NCI-H2029 (cell line): ENCODE measurements around the gene SHISA4.

ENCODE experiments used
- DNase-seq: peaks from one replicate; lab custom pipeline; 2025; lab: John Stamatoyannopoulos, UW

SHISA4 gene

DNA sequence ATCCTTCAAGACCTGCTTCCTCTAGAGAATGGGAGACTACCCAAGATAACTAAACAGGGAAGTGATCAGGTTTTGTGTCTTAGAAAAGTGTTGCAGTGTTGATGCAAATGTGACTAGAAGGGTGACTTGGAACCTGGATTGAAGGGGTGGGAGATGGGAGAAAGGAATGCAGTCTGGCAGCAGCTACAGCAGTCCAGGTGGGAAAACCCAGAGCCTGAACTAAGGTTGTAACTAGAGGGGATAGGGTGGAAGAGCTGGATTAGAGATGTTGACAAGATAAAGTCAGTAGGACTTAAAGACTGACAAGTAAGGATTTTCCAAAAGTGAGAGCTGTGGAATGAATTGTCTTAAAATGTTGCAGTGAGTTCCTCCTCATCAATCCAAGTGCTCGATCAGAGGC lies 7.1 kb upstream of the SHISA4 start:
- DNase-seq = no peak

DNA sequence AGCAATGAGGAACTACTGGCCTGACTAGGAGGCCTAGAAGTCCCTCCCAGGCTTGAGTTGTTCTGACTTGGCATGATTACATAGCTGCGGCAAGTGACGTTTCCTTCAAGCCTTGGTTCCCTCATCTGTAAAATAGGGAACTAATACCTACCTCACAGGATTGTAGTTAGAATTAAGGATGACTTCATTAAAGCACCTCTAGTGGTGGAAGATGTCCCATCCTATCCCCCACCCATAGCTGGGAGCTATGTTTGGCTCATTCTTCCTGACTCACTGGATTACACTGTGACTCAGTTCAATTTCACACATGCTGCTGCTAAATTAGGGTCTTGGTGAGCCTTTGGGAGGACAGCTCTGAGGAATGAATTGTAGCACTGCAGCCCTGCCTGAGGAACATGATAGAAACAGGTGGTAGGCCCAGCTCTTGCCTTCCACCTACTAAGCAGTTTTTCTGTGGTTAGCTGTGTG lies 6.0 kb upstream of the SHISA4 start:
- no peak for DNase-seq

DNA sequence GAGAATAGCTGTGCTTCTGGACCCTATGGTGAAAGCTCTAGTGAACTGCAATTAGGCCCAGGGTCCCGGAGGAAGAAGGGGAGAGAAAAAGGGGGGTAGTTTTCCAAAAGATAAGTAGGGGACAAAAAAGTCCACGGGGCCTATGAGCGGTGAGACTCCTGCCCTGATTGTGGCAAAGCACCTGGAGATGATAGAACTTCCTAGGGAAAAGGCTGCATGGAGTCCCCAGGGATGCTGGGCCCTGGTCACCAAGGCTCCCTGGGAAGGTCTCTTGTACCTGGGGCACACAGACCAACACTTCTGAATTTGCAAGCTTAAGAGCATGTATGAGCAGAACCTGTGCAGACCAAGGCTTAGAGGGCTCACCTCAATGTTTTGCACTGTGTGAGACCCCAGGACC lies 5.4 kb upstream of the SHISA4 start:
- DNase-seq = no peak

DNA sequence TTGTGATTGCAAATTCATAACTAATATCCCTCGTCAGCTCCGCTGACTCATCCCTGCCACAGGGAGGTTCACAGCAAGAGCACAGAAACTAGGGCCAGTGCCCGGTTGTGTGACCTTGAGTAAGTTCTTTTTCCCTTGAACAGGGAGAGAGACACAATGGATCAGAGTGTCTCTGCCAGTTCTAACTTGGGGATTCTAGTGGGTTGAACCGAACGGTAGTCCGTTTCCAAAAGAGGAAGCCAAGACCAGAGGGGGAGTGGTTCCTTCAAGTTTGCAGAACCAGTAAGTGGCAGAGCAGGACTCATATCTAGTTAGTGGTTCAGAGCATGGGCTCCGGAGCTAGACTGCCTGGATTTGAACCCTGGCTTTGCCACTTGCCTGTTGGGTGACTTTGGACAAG lies 4.9 kb upstream of the SHISA4 start:
- no peak for DNase-seq

DNA sequence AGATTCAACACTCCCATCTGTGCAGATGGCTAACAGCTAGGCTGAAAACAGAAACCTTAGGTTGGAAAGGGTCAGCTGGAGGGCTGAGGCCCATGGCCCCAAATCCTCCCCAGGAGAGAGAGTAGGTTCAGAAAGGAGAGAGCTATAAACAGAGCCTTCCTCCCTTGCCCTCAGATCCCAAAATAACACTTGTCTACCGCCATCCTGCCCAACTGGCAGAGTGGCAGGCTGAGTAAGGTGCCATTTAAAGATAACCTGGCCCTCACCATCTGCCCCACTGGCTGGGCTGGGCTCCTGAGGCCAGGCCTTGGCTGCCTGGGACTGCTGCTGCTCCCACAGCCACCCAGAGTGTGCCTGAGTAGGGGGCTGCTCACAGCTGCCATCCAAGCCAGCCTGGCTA lies 4.3 kb upstream of the SHISA4 start:
- DNase-seq = no peak

DNA sequence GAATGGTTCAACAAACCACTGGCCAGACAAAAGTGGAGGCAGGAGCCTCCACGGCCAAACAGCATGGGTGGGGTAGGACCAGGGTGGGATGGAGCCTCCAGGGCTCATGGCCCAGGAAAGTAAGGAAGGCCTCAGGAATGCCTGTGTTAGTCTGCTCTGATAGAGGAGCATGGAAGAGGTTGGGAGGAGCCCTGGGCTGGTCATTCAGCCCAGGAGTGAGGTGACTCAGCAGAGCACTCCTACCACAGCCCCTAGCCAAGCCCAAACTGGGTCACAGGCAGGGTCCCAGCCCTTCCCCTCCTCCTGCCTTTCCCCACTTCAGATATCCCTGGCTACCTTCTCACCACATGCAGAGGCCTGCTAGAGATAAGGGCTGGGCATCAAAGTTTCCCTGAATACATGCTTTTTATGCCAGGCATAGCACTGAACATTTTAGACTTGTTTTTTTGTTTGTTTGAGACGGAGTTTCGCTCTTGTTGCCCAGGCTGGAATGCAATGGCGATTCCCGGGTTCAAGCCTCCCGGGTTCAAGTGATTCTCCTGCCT lies 3.1 kb upstream of the SHISA4 start:
- DNase-seq = no peak

DNA sequence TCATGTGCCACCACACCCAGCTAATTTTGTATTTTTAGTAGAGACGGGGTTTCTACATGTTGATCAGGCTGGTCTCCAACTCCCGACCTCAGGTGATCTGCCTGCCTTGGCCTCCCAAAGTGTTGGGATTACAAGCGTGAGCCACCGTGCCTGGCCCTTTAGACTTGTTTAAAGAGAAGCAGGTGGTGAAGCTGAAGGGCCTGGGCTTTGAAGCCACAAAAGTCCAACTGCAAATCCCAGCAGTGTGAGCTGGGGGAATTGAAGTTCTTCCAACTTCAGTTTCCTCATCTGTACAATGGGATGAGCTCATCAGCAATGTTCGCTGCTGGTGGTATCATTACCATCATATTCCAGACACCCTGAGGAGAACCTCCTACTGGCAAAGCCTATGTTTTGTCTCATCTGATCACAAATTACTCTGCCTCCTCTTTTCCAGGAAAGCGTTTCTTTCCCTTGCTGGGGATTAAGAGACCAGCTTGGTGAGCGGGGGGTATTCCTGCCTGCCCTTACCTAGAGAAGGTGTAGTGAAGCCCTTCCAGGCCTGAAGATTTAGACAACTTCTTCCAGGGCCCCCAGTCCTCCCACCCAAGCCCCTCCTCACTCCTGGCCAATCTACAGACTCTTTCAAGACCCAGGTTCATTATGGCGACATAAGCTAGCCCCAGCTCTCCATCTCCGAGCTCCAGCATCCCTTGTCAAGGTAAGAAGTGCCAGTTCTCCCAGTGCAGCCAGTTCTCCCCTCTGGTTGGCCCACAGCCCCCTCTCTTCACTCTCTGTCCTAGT lies 2.4 kb upstream of the SHISA4 start:
- no peak for DNase-seq

DNA sequence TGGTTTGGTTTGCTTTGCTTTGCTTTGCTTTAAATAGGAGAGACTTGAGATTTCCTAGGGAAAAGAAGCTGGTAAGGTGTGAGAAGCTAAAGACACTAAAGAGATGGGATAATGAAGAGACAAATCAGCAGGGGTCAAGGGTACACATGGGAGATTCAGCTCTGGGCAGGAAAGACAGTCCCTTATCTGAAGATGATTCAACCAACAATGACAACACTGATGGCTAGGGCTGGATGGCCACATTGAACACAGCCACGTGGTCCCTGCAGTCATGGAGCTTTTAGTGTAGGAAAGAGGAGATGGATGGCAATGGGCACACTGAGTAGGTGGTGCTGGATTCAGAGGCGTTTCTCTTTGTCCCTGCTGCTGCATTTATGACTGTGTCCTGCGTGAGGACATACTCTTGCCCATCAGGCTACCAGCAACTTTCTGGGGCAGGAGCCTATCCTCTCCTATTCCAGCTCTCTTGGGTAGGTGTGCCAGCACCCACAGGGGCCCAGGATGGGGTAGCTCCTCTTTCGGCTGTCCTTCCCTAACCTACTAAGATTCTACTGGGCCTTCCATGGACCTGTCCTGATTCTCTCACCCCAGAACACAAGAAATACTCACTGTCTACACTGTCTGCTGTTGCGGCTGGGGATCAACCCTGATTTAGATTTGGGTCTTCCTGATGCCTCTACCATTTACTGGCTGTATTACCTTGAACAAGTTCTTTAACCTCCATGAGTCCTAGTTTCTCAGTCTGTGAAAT lies 1.4 kb upstream of the SHISA4 start:
- DNase-seq = no peak

DNA sequence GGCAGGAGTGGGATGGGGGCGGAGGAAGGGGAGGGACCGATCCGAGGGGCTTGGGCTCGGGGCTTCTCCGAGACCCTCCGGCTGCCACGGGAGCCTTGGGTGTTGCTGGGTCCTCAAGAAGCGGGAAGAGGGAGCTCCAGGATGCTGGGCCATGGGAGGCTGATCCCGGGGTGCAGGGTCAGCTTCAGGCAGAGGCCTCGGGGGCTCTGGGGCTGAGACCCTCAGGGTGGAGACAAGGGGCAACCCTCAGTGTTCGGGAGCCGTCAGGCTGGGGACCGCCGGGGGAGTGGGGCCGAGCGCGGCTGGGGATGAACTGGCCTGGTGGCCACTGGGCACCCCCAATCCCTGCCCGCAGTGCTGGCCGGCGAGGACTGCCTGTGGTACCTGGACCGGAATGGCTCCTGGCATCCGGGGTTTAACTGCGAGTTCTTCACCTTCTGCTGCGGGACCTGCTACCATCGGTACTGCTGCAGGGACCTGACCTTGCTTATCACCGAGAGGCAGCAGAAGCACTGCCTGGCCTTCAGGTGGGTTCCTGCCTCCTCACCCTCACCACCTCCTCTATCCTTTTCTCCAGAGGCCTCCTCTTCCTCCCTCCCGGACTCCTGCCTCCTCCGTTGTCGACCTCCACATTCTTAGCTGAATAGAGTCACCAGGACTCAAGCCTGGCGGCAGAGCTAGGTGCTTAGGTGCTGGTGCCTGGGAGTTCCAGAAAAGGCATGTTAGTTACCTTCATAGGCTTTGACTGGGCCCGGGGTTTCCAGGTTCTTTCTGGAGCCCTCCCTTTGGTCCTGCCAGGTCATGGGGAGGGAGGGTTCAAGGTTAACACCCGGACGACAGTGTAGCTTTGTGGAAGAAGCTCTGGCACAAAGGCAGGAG lies 631 bp downstream of the SHISA4 start:
- DNase-seq = no peak

DNA sequence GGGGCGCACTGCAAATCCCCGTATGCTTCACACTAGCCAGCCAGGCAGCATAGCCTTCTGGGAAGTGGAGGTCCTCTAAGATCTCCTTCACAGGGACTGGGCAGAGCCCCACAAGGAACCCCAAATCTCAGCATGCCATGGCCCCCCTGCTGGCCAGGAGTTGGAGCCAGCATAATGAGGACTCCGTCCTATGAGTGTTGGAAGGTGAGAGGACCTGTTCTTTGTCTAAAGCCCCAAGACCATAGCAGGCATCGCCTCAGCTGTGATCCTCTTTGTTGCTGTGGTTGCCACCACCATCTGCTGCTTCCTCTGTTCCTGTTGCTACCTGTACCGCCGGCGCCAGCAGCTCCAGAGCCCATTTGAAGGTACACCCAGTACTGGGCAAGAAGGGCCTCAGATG lies 1.5 kb downstream of the SHISA4 start:
- DNase-seq = no peak

DNA sequence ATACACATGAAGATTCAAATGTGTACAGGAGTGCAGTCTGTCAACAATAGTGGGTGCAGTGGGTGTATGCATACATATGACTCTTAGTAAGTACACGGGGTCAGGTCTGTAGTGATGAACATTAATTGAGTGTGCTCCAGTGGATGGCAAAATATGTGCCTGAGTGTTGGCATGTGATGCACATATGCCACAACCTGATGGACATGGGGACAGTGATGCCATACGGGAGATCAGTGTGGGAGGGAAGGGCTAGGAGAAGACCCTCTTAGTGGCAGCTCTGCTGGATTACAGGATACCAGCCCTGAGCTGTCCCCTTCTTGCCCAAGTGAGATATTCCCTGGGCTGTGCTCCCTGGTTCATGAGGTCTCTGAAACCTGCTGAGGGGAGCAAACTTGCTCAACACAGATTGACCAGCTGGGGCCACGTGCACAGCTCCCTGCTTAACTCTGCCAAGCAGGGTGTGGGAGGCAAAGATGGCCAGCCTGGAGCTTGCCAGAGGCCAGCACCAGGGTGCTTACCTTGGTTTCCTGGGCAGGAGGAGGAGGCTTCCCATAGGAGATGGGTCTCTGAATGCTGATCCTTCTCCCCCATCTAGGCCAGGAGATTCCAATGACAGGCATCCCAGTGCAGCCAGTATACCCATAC lies 2.2 kb downstream of the SHISA4 start:
- no peak for DNase-seq

DNA sequence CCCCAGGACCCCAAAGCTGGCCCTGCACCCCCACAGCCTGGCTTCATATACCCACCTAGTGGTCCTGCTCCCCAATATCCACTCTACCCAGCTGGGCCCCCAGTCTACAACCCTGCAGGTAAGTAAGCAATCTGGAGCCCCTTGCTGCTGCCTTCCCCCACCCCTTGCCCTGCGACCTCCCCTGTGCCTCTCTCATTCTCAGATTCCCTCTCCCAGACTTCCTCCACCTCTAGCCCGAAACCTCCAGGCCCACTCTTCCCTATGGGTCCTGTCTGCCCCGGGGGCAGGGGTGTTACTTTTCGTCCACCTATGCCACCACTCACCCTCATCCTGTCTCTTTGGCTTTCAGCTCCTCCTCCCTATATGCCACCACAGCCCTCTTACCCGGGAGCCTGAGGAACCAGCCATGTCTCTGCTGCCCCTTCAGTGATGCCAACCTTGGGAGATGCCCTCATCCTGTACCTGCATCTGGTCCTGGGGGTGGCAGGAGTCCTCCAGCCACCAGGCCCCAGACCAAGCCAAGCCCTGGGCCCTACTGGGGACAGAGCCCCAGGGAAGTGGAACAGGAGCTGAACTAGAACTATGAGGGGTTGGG lies 2.9 kb downstream of the SHISA4 start:
- no peak for DNase-seq

DNA sequence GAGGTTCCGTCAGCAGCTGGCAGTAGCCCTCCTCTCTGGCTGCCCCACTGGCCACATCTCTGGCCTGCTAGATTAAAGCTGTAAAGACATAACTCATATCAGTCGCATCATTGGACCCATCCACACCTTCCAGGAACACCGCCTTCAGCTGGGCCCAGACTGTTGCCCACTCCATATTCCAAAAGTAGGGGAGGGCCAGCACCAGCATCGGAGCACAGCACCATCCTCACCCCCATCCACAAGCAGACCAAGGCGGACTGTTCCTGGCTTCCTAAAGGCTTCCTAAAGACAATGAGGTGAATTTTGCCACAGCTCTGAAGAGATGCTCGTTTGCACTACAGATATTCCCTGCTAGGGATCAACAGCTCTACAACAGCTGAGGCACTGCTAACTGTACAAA lies 3.5 kb downstream of the SHISA4 start:
- no peak for DNase-seq

DNA sequence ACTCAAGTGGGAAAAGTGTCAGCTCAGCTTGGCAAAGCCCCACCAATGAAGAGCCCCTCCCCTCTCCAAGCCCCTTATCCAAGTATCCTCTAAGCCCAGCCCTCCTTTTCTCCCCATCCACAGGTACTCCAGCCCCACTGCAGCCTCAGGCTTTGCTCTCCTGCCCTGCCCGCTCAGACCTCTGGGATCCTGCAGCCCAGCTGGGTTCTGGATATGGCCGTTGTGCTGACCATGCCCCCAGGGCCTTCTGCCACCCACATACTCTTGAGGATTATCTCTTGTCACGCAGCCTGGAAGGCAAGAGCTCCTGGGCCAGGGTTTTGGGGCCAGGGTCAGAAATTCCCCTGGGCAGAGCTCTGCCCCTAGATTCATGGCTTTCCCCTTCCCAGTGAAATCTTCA lies 4.7 kb downstream of the SHISA4 start:
- DNase-seq = no peak

DNA sequence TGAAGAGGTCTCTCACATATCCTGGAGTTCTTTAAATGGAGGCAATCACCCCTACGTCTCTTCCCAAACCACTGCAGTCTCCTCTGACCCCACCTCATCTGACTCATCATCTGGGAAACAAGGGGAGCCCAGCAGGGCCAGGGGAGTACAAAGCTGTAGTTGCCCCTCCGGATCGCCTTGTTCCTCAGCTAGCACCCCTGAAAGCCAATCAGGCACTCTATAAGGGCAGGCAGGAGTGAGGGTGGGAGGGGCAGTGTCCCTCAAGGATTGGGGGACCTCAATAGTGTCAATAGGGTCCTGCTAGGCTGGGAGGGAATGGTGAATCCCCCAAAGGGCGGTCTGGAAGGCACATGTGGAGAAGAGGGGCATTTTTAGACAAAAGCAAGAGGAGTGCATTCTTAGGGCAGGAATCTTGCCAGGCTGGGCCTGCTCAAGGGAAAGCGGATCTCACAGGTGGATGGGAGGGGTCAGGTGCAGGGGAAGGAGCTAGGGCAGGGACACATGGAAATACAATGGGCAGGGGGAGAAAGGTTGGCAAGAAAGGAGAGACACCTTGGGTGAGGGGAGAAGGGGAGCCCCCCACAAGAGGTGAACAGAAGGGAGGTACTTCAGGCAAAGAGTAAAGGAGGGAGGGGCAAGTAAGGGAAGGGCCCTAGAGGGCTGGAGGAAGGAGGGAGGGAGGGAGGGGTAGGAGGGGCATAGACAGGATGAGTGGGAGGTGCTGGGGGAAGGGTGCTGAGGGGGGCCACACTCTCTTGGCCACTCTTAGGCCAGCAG lies 5.8 kb downstream of the SHISA4 start:
- DNase-seq = no peak

DNA sequence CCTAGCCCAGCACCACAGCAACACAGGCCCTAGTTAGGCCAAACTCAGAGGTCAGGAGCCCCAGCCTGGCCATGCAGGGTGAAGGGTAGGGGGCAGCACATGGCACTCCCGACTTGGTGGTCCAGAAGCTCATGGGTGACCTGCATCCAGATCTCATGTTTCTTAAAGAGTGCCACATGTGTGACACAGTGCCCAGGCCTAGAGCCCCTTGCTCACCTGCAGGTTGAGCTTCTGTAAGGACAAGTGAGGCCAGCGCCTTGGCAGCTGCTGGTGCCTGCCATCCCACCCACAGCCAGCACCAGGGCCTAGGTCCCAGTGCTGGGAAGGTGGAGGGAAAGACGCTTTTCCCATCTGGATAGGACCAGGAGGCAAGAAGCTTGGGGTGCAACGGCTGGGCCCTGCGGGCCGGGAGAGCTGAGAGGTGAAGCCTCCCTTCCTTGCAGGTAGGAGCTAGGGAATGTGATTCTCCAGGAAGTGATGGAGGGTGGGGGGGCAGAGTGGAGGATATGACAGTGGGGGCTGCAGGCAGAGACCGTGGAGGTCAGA lies 6.5 kb downstream of the SHISA4 start:
- DNase-seq = no peak

DNA sequence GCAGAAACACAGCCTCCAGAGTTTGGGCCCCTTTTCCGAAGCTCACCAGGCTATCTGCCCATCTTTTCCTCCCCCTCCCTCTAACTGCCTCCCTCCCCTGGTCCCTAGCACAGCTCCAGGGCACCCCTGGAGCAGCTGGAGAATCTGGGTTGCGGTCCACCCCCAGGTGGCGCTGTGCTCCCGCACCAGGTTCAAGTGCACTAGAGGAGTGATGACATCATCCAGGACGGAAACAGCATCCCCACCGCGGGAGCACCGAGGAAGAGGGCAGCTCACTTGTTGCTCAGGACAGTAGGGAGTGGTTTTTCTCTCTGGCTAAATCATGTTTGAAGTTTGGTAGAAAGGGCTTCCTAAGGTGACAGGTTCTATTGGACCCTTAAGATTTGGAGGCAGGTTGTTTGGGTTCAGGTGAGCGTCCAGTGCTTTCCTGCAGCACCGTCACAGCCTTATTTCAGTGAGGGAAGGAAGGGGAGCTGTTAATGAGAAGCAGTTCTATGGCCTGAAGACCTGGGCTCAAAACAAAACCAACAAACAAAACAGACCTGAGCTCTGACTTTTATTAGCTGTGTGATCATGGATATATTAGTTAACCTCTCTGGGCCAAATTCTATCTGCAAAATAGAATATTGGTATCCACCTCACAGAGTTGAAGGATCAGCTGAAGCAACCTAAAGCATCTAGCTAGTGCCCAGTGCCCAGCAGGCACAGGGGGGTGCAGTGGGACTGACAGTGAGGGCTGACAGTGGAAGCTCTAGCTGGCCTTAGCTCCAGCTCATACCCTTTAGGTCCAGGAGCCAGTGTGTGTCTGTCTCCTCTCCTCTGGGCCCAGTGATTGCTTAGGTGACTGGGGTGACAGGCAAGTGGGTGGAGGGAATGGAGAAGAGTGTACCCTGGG lies 7.5 kb downstream of the SHISA4 start:
- peak; percentile 64 for DNase-seq

DNA sequence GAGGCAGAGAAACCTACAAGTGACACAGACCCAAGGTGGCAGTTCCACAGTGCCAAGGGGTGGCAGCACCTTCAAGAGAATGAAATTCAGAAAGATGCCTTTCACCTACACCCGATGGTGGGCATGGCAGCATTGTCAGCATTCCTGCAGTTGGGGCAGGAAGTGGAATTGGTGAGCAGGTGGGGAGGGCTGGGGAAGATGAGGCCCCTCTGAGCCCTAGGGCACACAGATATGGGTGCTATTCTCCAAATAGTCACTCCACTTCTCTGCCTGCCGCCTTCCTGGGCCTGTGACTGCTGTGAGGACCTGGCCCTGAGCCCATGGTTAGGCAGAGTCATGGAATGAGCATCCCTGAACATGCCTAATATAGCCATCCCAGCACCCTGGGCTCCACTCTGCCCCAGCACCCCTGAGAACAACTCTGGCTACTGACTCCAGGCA lies 8.3 kb downstream of the SHISA4 start:
- no peak for DNase-seq

DNA sequence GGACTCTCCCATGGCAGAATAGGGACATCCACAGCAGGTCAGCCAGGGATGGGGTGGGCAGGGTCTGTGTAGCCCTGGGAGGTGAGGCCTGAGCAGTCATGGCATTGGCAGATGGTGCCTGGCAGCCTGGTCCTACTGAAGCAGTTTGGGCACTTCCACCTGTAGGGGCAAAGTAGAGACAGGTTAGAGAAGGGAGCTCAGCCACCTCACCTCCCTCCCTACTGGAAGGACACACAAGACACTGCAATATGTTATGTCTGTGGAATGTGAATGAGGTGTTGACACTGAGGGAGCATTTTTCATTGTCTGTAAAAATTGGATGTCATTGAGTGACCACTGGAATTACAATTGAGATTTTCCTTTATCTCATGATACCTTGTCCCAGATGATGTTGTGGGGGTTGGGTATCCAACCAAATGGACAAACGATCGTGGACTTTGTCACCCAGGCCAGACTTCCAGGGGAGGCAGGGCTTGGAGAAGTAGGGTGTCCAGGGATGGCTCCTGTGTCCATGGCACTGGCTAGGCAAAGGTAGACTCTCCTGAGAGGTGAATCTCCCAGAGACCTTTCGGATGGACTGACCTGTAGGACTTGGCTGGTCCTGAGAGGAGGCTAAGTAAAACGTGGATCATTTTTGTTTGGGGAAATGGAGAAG lies 9.7 kb downstream of the SHISA4 start:
- no peak for DNase-seq
